Heart left ventricle (tissue), 16 donors: ENCODE measurements around the gene GAS2L3. TPM values are rescaled to one million over a fixed set of nuclear protein-coding genes. Genes with fewer than 3 reads are reported as not detected.
"Not testable (repeated sequence)": the region's sequence is repeated elsewhere in the genome, so short reads cannot be mapped to it uniquely, and the experiment has no call there.

Experiments used
- ATAC-seq, 4 donors: fragments of 200-7000 bp; cut with Tn5 transposase; one replicate each; pipeline ENCODE4 v1.9.1; 2020 to 2022; ENCODE audit warnings: moderate library complexity in 4 of 4, mild to moderate bottlenecking in 3 of 4, moderate number of reproducible peaks in 1 of 4
- DNase-seq, 5 donors: peaks; one replicate each; pipeline ENCODE4 v3.0.0-alpha.2; 2020
- H3K27ac ChIP-seq, 12 donors: fragments of 200-600 bp; sonication (generic) in 4 of 12; one replicate each; pipeline versions ENCODE4 v1.5.0 to v1.8.0; 2016 to 2022; ENCODE audit warnings: mild to moderate bottlenecking in 2 of 12
- H3K27me3 ChIP-seq, 9 donors: fragments of 200-600 bp; sonication (generic) in 2 of 9; one replicate each; pipeline versions ENCODE4 v1.5.1 to v1.8.0; 2016 to 2022; ENCODE audit warnings: mild to moderate bottlenecking in 3 of 9
- H3K36me3 ChIP-seq, 9 donors: fragments of 200-600 bp; sonication (generic) in 2 of 9; one replicate each; pipeline versions ENCODE4 v1.5.0 to v1.8.0; 2018 to 2022; ENCODE audit warnings: mild to moderate bottlenecking in 2 of 9
- H3K4me1 ChIP-seq, 12 donors: fragments of 200-600 bp; sonication (generic) in 4 of 12; one replicate each; pipeline versions ENCODE4 v1.5.0 to v1.8.0; 2016 to 2022; ENCODE audit warnings: mild to moderate bottlenecking in 3 of 12
- H3K4me3 ChIP-seq, 12 donors: fragments of 200-600 bp; sonication (generic) in 4 of 12; one replicate each; pipeline versions ENCODE4 v1.5.0 to v1.8.0; 2017 to 2022; ENCODE audit warnings: mild to moderate bottlenecking in 9 of 12, moderate library complexity in 4 of 12
- H3K9me3 ChIP-seq, 12 donors: fragments of 200-600 bp; sonication (generic) in 4 of 12; one replicate each; pipeline versions ENCODE4 v1.5.0 to v1.8.0; 2016 to 2022; ENCODE audit warnings: mild to moderate bottlenecking in 1 of 12
- CTCF ChIP-seq, 12 donors: fragments of 200-600 bp; sonication (generic) in 4 of 12; IDR thresholded peaks; one replicate each; pipeline versions ENCODE4 v1.5.0 to v1.8.0; 2018 to 2022; ENCODE audit warnings: antibody characterized with exemption in 12 of 12, mild to moderate bottlenecking in 5 of 12
- POLR2A ChIP-seq, 2 donors: fragments of 450-650 bp; IDR thresholded peaks; one replicate each; pipeline ENCODE4 v1.6.1; 2017; ENCODE audit warnings: antibody characterized with exemption in 2 of 2, mild to moderate bottlenecking in 2 of 2, moderate library complexity in 2 of 2
- WGBS, 4 donors: extraction: QIAGEN DNeasy Blood & Tissue Kit in 2 of 4; methylation state at CpG; one replicate each; pipeline versions ENCODE4 v1.1.5 to v1.1.7; 2013 to 2018; 5-methylcytosine and 5-hydroxymethylcytosine counted together
- intact Hi-C, 10 donors: fragments of 100-400 bp; cut with DNase I; formaldehyde crosslinking; loops; one replicate each; pipeline versions ENCODE4 v1.11.1 to v1.14.2; 2022
- polyA plus RNA-seq, 2 donors: library from polyadenylated mRNA; stranded (reverse); fragments of 200-250 nt; gene quantifications; one replicate each; pipeline ENCODE4 v1.2.3, GENCODE V29; 2013
- total RNA-seq, 9 donors: library from RNA; depleted of rRNA in 2 of 9; stranded (reverse); fragments of >200 nt in 2 of 9; fragmentation: NEBNext Ultra II Directional in 3 of 9; extraction: Animal tissue kit (Norgen Biotek cat#: 25700) in 3 of 9; gene quantifications; one replicate each; pipeline versions ENCODE4 v1.1.0 to v1.2.4, GENCODE V29; 2016 to 2023
- donor health status: ischemic (EF 13 %, LVEDD 7.1; RV severe dilation, severe dysfunction).
- donor health status: healthy with polysubstance abuse.
- donor health status: DM: no; HTN: yes; CAD: no.
- donor health status: DM: no; HTN: no; CAD: no.
- donor health status: ischemic (EF 25% LVEDD 6.9; RV normal size, moderate dysfunction).
- donor health status: ischemic (EF 25% LVEDD 5.7; RV mildly dilated, moderate dysfunction).
- donor health status: healthy.
- donor health status: DM: yes; HTN: yes; CAD: no.
- donor health status: ischemic (EF 35%, LVEDD 5.7; RV mildly dilated, moderate dysfunction).
- donor health status: nonischemic (EF 11% LVEDD 7.7; RV severe dilation, severe dysfunction).
- donor health status: DM: yes; HTN: yes; CAD: no.
- donor health status: PGD.
- donor health status: ischemic (EF 29% LVEDD 5.4; RV normal size, mild dysfunction).
- donor health status: nonischemic (EF 23%, LVEDD 6.1; RV moderate dilation, normal function).

GAS2L3 gene
- total and polyA plus RNA-seq, 11 donors: 0.47 to 13.2 (median 1.5) TPM

- DNase-seq: no peak
These were observed 17.8 kb upstream of the GAS2L3 start for GRCh38 chr12:100555722-100556121.

GRCh38 chr12:100557357-100557756, 16.1 kb upstream of the GAS2L3 start:
- Histone ChIP-seq H3K9me3 (no peaks in the 10 kb centered on the region), H3K27ac (no peak overlapping the region), H3K36me3 (no peaks in the 10 kb centered on the region), H3K4me1 (peaks cover 0 to 10% (median 5%) of the 10 kb centered on the region in 12 donors), H3K27me3 (no peaks in the 10 kb centered on the region), H3K4me3 (no peak overlapping the region)
- no peak for TF ChIP-seq POLR2A (IDR thresholded peaks at IDR 0.05)
- no peak for TF ChIP-seq CTCF (IDR thresholded peaks at IDR 0.05)
- intact Hi-C loops: loop anchor here in 6 of 10 donors (5.0 to 10.0 kb wide), 6 partner anchors 195 to 403 kb away; partner anchors contain the start of genes DEPDC4 (in 1 of the 6) and SCYL2 (in 1 of the 6)
- ATAC-seq (no peak), DNase-seq (no peak)
- 96 to 100% (median 99%) methylated on average over 2 of the region's 2 CpGs for WGBS, 4 donors

More at GRCh38 chr12:100555722-100556121, 17.8 kb upstream of the GAS2L3 start:
- Histone ChIP-seq H3K36me3 (no peaks in the 10 kb centered on the region), H3K4me1 (peaks cover 0 to 10% (median 5%) of the 10 kb centered on the region in 12 donors), H3K4me3 (no peak overlapping the region), H3K9me3 (no peaks in the 10 kb centered on the region), H3K27ac (peak overlapping the region in 2 of 12 donors; percentile 12 to 39), H3K27me3 (no peaks in the 10 kb centered on the region)
- ATAC-seq: peak in 3 of 4 donors; percentile 82 to 92 (median 87)
- 62 to 67% (median 65%) methylated on average over 2 of the region's 2 CpGs for WGBS, 4 donors
- TF ChIP-seq CTCF (IDR thresholded peaks at IDR 0.05) (no peak), POLR2A (IDR thresholded peaks at IDR 0.05) (no peak)
- intact Hi-C loops: loop anchor here in 9 of 10 donors (2.0 to 10.0 kb wide), 9 partner anchors 193 to 401 kb away; partner anchors contain the start of genes DEPDC4 (in 1 of the 9) and SCYL2 (in 1 of the 9)

GRCh38 chr12:100559261-100559660, 14.2 kb upstream of the GAS2L3 start:
- H3K4me1 ChIP-seq: peaks cover 0 to 16% (median 7%) of the 10 kb centered on the region in 12 donors
- H3K36me3 ChIP-seq, ATAC-seq, H3K27me3 ChIP-seq, DNase-seq, H3K4me3 ChIP-seq, H3K9me3 ChIP-seq, H3K27ac ChIP-seq: not testable (repeated sequence)
- intact Hi-C loops: loop anchor here in 6 of 10 donors (5.0 to 10.0 kb wide), 6 partner anchors 197 to 404 kb away; partner anchors contain the start of genes DEPDC4 (in 1 of the 6) and SCYL2 (in 1 of the 6)
- 96 to 98% (median 96%) methylated on average over 13 to 21 of the region's 21 CpGs for WGBS, 4 donors

GRCh38 chr12:100564090-100564489, 9.4 kb upstream of the GAS2L3 start:
- H3K27ac ChIP-seq: peak overlapping the region in 4 of 12 donors; percentile 50 to 64 (median 56)
- H3K4me3 ChIP-seq: no peak overlapping the region
- no peaks in the 10 kb centered on the region for H3K36me3 ChIP-seq
- intact Hi-C loops: no loop called here
- no peaks in the 10 kb centered on the region for H3K27me3 ChIP-seq
- ATAC-seq (peak; percentile 31 to 81 (median 67)), DNase-seq (no peak)
- H3K4me1 ChIP-seq: peaks cover 0 to 18% (median 8%) of the 10 kb centered on the region in 12 donors
- H3K9me3 ChIP-seq: no peaks in the 10 kb centered on the region
- TF ChIP-seq POLR2A (IDR thresholded peaks at IDR 0.05) (no peak), CTCF (IDR thresholded peaks at IDR 0.05) (no peak)
- 31 to 50% (median 43%) methylated on average over 2 of the region's 2 CpGs for WGBS, 4 donors
